Bronchial epithelial cell (primary cell): Measurements from ENCODE around the gene TSPAN2. TPM values are rescaled to one million over a fixed set of nuclear protein-coding genes. Genes with fewer than 3 reads are reported as not detected.

Experiments
- DNase-seq: peaks from one replicate; pipeline ENCODE4 v3.0.0-alpha.2; 2010; ENCODE audit warnings: low read depth
- FAIRE-seq: peaks from 2 replicates; lab custom pipeline; 2011; peaks lifted over from hg19 to GRCh38; lab: Jason Lieb, UNC
- H3K27me3 ChIP-seq: 2 replicates; pipeline ENCODE4 v1.5.1; 2011; ENCODE audit warnings: low read length; ENCODE audit not compliant: control insufficient read depth, insufficient read depth
- H3K36me3 ChIP-seq: 2 replicates; pipeline ENCODE4 v1.5.1; 2011; ENCODE audit warnings: low read length; ENCODE audit not compliant: control insufficient read depth, insufficient read depth
- H3K4me3 ChIP-seq: 2 replicates; pipeline ENCODE4 v1.5.1; 2011; ENCODE audit warnings: mild to moderate bottlenecking, low read depth, low read length, control low read depth
- total RNA-seq: library from RNA; depleted of rRNA; stranded (reverse); fragments of >200 nt; gene quantifications from 2 replicates; pipeline ENCODE4 v1.2.1, GENCODE V29; 2014
- TF ChIP-seq, protein P1 (sequence below): IDR thresholded peaks from 2 replicates; pipeline ENCODE4 v1.5.1; 2011; ENCODE audit warnings: mild to moderate bottlenecking, moderate library complexity, low read length, control low read depth, inconsistent platforms; ENCODE audit not compliant: insufficient read depth, severe bottlenecking

Gene TSPAN2
- total RNA-seq, 1 donor from 2014 or later: 0.26 TPM

DNA sequence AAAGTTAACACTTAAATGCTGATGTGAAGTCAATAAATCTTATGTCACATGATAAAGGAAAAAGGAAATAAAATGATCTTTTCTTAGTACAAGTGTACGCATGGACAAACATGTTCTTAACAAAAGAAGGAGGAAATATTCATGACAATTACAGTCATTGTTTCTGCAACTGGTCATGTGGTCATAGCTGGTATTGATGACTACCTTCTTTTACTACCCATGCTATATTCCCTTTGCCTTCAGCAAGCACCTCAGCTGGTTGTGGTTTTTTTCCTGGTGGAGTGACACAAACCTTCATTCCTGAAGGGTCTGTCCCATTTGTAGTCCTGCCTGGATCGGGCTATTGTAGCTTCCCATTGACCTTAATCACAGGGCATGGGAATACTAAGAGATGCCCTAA lies 83.1 kb downstream of the TSPAN2 start:
- peak; percentile 74 for DNase-seq
- no peak for FAIRE-seq
- Histone ChIP-seq H3K27me3 (peaks cover 3% of the 10 kb centered on the region), H3K4me3 (no peak overlapping the region), H3K36me3 (no peaks in the 10 kb centered on the region)
- TF ChIP-seq, protein P1, sequence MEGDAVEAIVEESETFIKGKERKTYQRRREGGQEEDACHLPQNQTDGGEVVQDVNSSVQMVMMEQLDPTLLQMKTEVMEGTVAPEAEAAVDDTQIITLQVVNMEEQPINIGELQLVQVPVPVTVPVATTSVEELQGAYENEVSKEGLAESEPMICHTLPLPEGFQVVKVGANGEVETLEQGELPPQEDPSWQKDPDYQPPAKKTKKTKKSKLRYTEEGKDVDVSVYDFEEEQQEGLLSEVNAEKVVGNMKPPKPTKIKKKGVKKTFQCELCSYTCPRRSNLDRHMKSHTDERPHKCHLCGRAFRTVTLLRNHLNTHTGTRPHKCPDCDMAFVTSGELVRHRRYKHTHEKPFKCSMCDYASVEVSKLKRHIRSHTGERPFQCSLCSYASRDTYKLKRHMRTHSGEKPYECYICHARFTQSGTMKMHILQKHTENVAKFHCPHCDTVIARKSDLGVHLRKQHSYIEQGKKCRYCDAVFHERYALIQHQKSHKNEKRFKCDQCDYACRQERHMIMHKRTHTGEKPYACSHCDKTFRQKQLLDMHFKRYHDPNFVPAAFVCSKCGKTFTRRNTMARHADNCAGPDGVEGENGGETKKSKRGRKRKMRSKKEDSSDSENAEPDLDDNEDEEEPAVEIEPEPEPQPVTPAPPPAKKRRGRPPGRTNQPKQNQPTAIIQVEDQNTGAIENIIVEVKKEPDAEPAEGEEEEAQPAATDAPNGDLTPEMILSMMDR: no peak

Other genes with a start within 250 kb of the TSPAN2 start
- gene SYCP1, start 234.6 kb downstream of the TSPAN2 start, total RNA-seq: not detected in 2 replicates
- gene TSHB, start 59.7 kb downstream of the TSPAN2 start, total RNA-seq: not detected in 2 replicates
- 1.1 and 6.1 TPM in 2 replicates for gene NGF, start 248.7 kb upstream of the TSPAN2 start, total RNA-seq